T47D (cell line): Measurements from ENCODE around the gene KCNK5.

ENCODE experiments used
- DNase-seq, 2 experiments: peaks; one replicate each; pipeline versions ENCODE4 v3.0.0 to v3.0.0-alpha.2; 2011 to 2012; ENCODE audit warnings: low read depth in 1 of 2, low spot score in 1 of 2
- JUND ChIP-seq: IDR thresholded peaks from 2 replicates; pipeline ENCODE4 v1.6.1; 2012; ENCODE audit warnings: low read depth
- in situ Hi-C: cut with HindIII; loops from 2 replicates; pipeline ENCODE4 v1.10.0; 2016; ENCODE audit warnings: low sequenced_read_pairs, low pct_unique_long_range_greater_than_20kb

KCNK5 gene

GRCh38 chr6:39169448-39170344, 59.6 kb downstream of the KCNK5 start:
- in situ Hi-C loops, result no loop called here
- TF ChIP-seq JUND, result no peak
- peak in 1 of 2 experiments; percentile 79 for DNase-seq

GRCh38 chr6:39167866-39168625, 61.2 kb downstream of the KCNK5 start:
- TF ChIP-seq JUND, result no peak
- in situ Hi-C loops, result no loop called here
- DNase-seq, result no peak

GRCh38 chr6:39167321-39167720, 62.0 kb downstream of the KCNK5 start:
- DNase-seq, result no peak
- in situ Hi-C loops, result no loop called here
- no peak for TF ChIP-seq JUND

GRCh38 chr6:39166912-39167290, 62.4 kb downstream of the KCNK5 start:
- DNase-seq, result no peak
- in situ Hi-C loops, result no loop called here
- TF ChIP-seq JUND, result no peak

GRCh38 chr6:39166189-39166911, 62.9 kb downstream of the KCNK5 start:
- TF ChIP-seq JUND, result no peak
- DNase-seq, result peak; percentile 76 to 82
- in situ Hi-C loops, result no loop called here

GRCh38 chr6:39157511-39157910, 71.8 kb downstream of the KCNK5 start:
- TF ChIP-seq JUND, result no peak
- no peak for DNase-seq
- in situ Hi-C loops, result no loop called here

- DNase-seq, result no peak
- no peak for TF ChIP-seq JUND
These were observed 72.5 kb downstream of the KCNK5 start for GRCh38 chr6:39156801-39157200.

GRCh38 chr6:39154705-39155104, 74.6 kb downstream of the KCNK5 start:
- no peak for DNase-seq
- no peak for TF ChIP-seq JUND
- in situ Hi-C loops, result no loop called here

More at GRCh38 chr6:39156801-39157200, 72.5 kb downstream of the KCNK5 start:
- in situ Hi-C loops, result no loop called here

- in situ Hi-C loops, result no loop called here
- DNase-seq, result no peak
- TF ChIP-seq JUND, result no peak
These were observed 75.4 kb downstream of the KCNK5 start for GRCh38 chr6:39153766-39154397.

GRCh38 chr6:39152262-39152661, 77.0 kb downstream of the KCNK5 start:
- in situ Hi-C loops, result no loop called here
- DNase-seq, result no peak
- TF ChIP-seq JUND, result no peak

- no peak for TF ChIP-seq JUND
- no peak for DNase-seq
- in situ Hi-C loops, result no loop called here
These were observed 78.1 kb downstream of the KCNK5 start for GRCh38 chr6:39151211-39151610.

GRCh38 chr6:39144481-39145173, 84.6 kb downstream of the KCNK5 start:
- in situ Hi-C loops, result no loop called here
- no peak for DNase-seq
- no peak for TF ChIP-seq JUND
